ENCODE results near the gene GRM7.

- TF ChIP-seq CTCF (IDR thresholded peaks at IDR 0.05) (no peak), EP300 (IDR thresholded peaks at IDR 0.05) (no peak)
Measured at GRCh38 chr3:7692866-7693265, 832.0 kb downstream of the GRM7 start.
